Neural progenitor cell (in vitro differentiated cells): ENCODE data around the gene SLAMF8. TPM values are rescaled to one million over a fixed set of nuclear protein-coding genes. Genes with fewer than 3 reads are reported as not detected.

Source experiments
- DNase-seq: peaks from one replicate; pipeline ENCODE4 v3.0.0-alpha.2; 2016; ENCODE audit warnings: low spot score
- H2AFZ ChIP-seq: fragments of 200-600 bp; sonication (generic); replicated peaks from 2 replicates; pipeline ENCODE4 v1.6.1; 2016; ENCODE audit warnings: antibody characterized with exemption
- H3F3A ChIP-seq: fragments of 200-600 bp; sonication (generic); 2 replicates; pipeline ENCODE4 v1.6.1; 2016; ENCODE audit warnings: antibody characterized with exemption, low read depth
- H3K27ac ChIP-seq: fragments of 200-600 bp; sonication (generic); 2 replicates; pipeline ENCODE4 v1.5.1; 2016; ENCODE audit warnings: mild to moderate bottlenecking
- H3K27me3 ChIP-seq: fragments of 200-600 bp; sonication (generic); 2 replicates; pipeline ENCODE4 v1.6.1; 2016; ENCODE audit warnings: mild to moderate bottlenecking, moderate library complexity
- H3K36me3 ChIP-seq: fragments of 200-600 bp; sonication (generic); 2 replicates; pipeline ENCODE4 v1.5.1; 2016
- H3K4me1 ChIP-seq: fragments of 200-600 bp; sonication (generic); 2 replicates; pipeline ENCODE4 v1.6.1; 2016; ENCODE audit warnings: mixed run types
- H3K4me2 ChIP-seq: fragments of 200-600 bp; sonication (generic); 2 replicates; pipeline ENCODE4 v1.6.1; 2016
- H3K4me3 ChIP-seq: fragments of 200-600 bp; sonication (generic); 2 replicates; pipeline ENCODE4 v1.5.1; 2016
- H3K79me2 ChIP-seq: fragments of 200-600 bp; sonication (generic); 2 replicates; pipeline ENCODE4 v1.6.1; 2016; ENCODE audit warnings: low read depth
- H3K9ac ChIP-seq: fragments of 200-600 bp; sonication (generic); 2 replicates; pipeline ENCODE4 v1.6.1; 2016
- H3K9me3 ChIP-seq: fragments of 200-600 bp; sonication (generic); 2 replicates; pipeline ENCODE4 v1.5.1; 2016; ENCODE audit warnings: low read depth
- H4K20me1 ChIP-seq: fragments of 200-600 bp; sonication (generic); 2 replicates; pipeline ENCODE4 v1.6.1; 2016; ENCODE audit warnings: low read depth
- H3K27ac Mint-ChIP-seq: 3 replicates; pipeline ENCODE4 v1.8.0; 2021; ENCODE audit warnings: mixed read lengths
- H3K27me3 Mint-ChIP-seq: 2 replicates; pipeline ENCODE4 v1.8.0; 2022; ENCODE audit warnings: low read depth, mild to moderate bottlenecking, inconsistent platforms, moderate library complexity, mixed read lengths; ENCODE audit not compliant: insufficient read depth
- H3K36me3 Mint-ChIP-seq: 3 replicates; pipeline ENCODE4 v1.8.0; 2021; ENCODE audit warnings: mixed read lengths
- H3K4me1 Mint-ChIP-seq: 3 replicates; pipeline ENCODE4 v1.8.0; 2021; ENCODE audit warnings: mixed read lengths
- H3K4me3 Mint-ChIP-seq: 3 replicates; pipeline ENCODE4 v1.8.0; 2021; ENCODE audit warnings: mild to moderate bottlenecking, moderate library complexity, mixed read lengths
- H3K9me3 Mint-ChIP-seq: 3 replicates; pipeline ENCODE4 v1.8.0; 2020; ENCODE audit warnings: mixed read lengths
- CTCF ChIP-seq: fragments of 200-600 bp; sonication (generic); IDR thresholded peaks from 2 replicates; pipeline ENCODE4 v1.5.1; 2017; ENCODE audit warnings: antibody characterized with exemption, mild to moderate bottlenecking
- EZH2 ChIP-seq: fragments of 200-600 bp; sonication (generic); IDR thresholded peaks from 2 replicates; pipeline ENCODE4 v1.6.1; 2017; ENCODE audit warnings: antibody characterized with exemption, mild to moderate bottlenecking, moderate library complexity
- EZH2phosphoT487 ChIP-seq: fragments of 200-600 bp; sonication (generic); IDR thresholded peaks from 2 replicates; pipeline ENCODE4 v1.6.1; 2017; ENCODE audit warnings: antibody characterized with exemption
- total RNA-seq: library from RNA; depleted of rRNA; stranded (reverse); fragments of >200 nt; gene quantifications from 2 replicates; pipeline ENCODE4 v1.2.3, GENCODE V29; 2015; ENCODE audit warnings: low replicate concordance

SLAMF8 gene
- not detected in 2 replicates for total RNA-seq

GRCh38 chr1:159826441-159827101, at the start of gene SLAMF8:
Gene SLAMF8 (plus strand): TSS chr1:159826873. CDS start chr1:159826899, 26 bp downstream.
- Histone ChIP-seq H3F3A (peaks cover 2% of the 10 kb centered on the region), H3K27me3 (peaks cover 16% of the 10 kb centered on the region), H3K4me2 (no peak within 1 kb of the TSS), H3K9me3 (no peaks in the 10 kb centered on the region), H3K27ac (no peak within 1 kb of the TSS), H3K4me1 (peaks cover 18% of the 10 kb centered on the region), H4K20me1 (no peaks in the 10 kb centered on the region), H3K36me3 (no peaks in the 10 kb centered on the region), H2AFZ (no peak within 1 kb of the TSS), H3K79me2 (no peaks in the 10 kb centered on the region), H3K9ac (no peak within 1 kb of the TSS), H3K4me3 (no peak within 1 kb of the TSS)
- Mint-ChIP-seq H3K36me3 (no peaks in the 10 kb centered on the region), H3K9me3 (no peaks in the 10 kb centered on the region), H3K27ac (peak within 1 kb of the TSS; percentile 23), H3K4me3 (no peak within 1 kb of the TSS), H3K4me1 (peaks cover 37% of the 10 kb centered on the region), H3K27me3 (peaks cover 17% of the 10 kb centered on the region)
- TF ChIP-seq EZH2phosphoT487 = no peak
- no peak for TF ChIP-seq EZH2
- TF ChIP-seq CTCF = no peak
- DNase-seq = no peak

- Histone ChIP-seq H3K79me2 (no peaks in the 10 kb centered on the region), H3K4me2 (no peak overlapping the region), H4K20me1 (no peaks in the 10 kb centered on the region), H3K4me3 (no peak overlapping the region), H3K9me3 (no peaks in the 10 kb centered on the region), H3K4me1 (no peaks in the 10 kb centered on the region), H3K36me3 (no peaks in the 10 kb centered on the region), H3F3A (no peaks in the 10 kb centered on the region), H3K27ac (no peak overlapping the region), H2AFZ (no peak overlapping the region), H3K27me3 (peaks cover 10% of the 10 kb centered on the region), H3K9ac (no peak overlapping the region)
- H3K4me3 Mint-ChIP-seq = no peak overlapping the region
- H3K36me3 Mint-ChIP-seq = no peaks in the 10 kb centered on the region
- no peak for TF ChIP-seq EZH2phosphoT487
- TF ChIP-seq CTCF = no peak
- no peak for TF ChIP-seq EZH2
- peaks cover 6% of the 10 kb centered on the region for H3K27me3 Mint-ChIP-seq
- no peak overlapping the region for H3K27ac Mint-ChIP-seq
- H3K4me1 Mint-ChIP-seq = peaks cover 2% of the 10 kb centered on the region
- H3K9me3 Mint-ChIP-seq = peaks cover 2% of the 10 kb centered on the region
- DNase-seq = no peak
Observed at GRCh38 chr1:159778266-159778665, 48.4 kb upstream of the SLAMF8 start.

GRCh38 chr1:159779403-159779851, 47.2 kb upstream of the SLAMF8 start:
- H3K9me3 Mint-ChIP-seq = peaks cover 2% of the 10 kb centered on the region

More at GRCh38 chr1:159779403-159779851, 47.2 kb upstream of the SLAMF8 start:
- Histone ChIP-seq H3K9ac (no peak overlapping the region), H3K9me3 (no peaks in the 10 kb centered on the region), H3F3A (no peaks in the 10 kb centered on the region), H3K36me3 (no peaks in the 10 kb centered on the region), H3K4me1 (no peaks in the 10 kb centered on the region), H4K20me1 (no peaks in the 10 kb centered on the region), H3K4me2 (no peak overlapping the region), H3K4me3 (no peak overlapping the region), H3K79me2 (no peaks in the 10 kb centered on the region), H2AFZ (no peak overlapping the region), H3K27me3 (peaks cover 10% of the 10 kb centered on the region), H3K27ac (no peak overlapping the region)
- DNase-seq = no peak
- Mint-ChIP-seq H3K4me1 (peaks cover 2% of the 10 kb centered on the region), H3K36me3 (no peaks in the 10 kb centered on the region), H3K4me3 (no peak overlapping the region), H3K27me3 (peaks cover 6% of the 10 kb centered on the region), H3K27ac (no peak overlapping the region)
- TF ChIP-seq CTCF (no peak), EZH2 (no peak), EZH2phosphoT487 (no peak)
